ENCODE results near the gene XPNPEP3. TPM values are rescaled to one million over a fixed set of nuclear protein-coding genes. Genes with fewer than 3 reads are reported as not detected.
"Not testable (repeated sequence)": the region's sequence is repeated elsewhere in the genome, so short reads cannot be mapped to it uniquely, and the experiment has no call there.

Gene XPNPEP3
- total and polyA plus RNA-seq, 8 donors: 4.0 to 13.6 (median 9.1) TPM

DNA sequence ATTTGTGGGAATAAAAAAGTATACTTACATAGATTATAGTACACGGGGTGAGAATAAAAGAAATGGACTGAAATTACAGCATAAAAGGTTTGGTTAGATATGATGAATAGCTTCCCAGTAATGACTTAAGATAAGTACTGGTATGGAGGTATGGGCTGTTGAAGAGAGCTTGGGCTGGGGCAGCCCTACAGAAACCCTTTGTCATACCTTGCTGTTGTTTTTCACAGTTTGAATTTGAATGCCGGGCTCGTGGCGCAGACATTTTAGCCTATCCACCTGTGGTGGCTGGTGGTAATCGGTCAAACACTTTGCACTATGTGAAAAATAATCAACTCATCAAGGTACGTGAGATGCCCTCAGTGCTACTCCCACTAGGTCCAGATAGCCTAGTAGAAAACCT lies 51.9 kb downstream of the XPNPEP3 start:
- no peak for ATAC-seq
- Histone ChIP-seq H3K4me3 (no peak overlapping the region), H3K27ac (no peak overlapping the region), H3K36me3 (peaks cover 0 to 19% (median 15%) of the 10 kb centered on the region in 3 donors), H3K27me3 (no peaks in the 10 kb centered on the region), H3K4me1 (no peaks in the 10 kb centered on the region), H3K9me3 (no peaks in the 10 kb centered on the region)
- TF ChIP-seq, protein P1, sequence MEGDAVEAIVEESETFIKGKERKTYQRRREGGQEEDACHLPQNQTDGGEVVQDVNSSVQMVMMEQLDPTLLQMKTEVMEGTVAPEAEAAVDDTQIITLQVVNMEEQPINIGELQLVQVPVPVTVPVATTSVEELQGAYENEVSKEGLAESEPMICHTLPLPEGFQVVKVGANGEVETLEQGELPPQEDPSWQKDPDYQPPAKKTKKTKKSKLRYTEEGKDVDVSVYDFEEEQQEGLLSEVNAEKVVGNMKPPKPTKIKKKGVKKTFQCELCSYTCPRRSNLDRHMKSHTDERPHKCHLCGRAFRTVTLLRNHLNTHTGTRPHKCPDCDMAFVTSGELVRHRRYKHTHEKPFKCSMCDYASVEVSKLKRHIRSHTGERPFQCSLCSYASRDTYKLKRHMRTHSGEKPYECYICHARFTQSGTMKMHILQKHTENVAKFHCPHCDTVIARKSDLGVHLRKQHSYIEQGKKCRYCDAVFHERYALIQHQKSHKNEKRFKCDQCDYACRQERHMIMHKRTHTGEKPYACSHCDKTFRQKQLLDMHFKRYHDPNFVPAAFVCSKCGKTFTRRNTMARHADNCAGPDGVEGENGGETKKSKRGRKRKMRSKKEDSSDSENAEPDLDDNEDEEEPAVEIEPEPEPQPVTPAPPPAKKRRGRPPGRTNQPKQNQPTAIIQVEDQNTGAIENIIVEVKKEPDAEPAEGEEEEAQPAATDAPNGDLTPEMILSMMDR (IDR thresholded peaks at IDR 0.05): no peak
- DNase-seq: no peak
- FAIRE-seq: no peak
- 94 to 95% methylated on average over 6 of the region's 6 CpGs for WGBS, 2 donors
- intact Hi-C loops (cut with DNase I): no loop called here

DNA sequence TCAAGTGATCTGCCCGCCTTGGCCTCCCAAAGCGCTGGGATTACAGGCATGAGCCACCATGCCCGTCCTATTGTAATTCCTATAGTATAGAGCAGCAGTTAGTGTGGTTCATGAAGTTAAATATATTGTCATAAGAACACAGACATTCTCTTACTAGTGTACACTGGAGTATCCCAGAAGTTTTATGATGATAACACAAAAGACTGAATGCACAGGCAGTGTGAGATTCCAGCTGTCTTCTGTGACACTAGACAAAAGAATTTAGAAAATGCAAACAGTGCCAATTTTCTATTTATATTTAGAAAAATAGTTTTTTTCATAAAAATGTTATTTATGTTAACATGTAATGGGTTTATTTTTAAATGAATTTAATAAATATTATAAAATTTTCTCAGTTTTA lies 54.8 kb downstream of the XPNPEP3 start:
- Histone ChIP-seq H3K27ac (no peak overlapping the region), H3K4me3 (no peak overlapping the region), H3K4me1 (no peaks in the 10 kb centered on the region), H3K36me3 (peaks cover 0 to 22% (median 15%) of the 10 kb centered on the region in 3 donors), H3K27me3 (no peaks in the 10 kb centered on the region), H3K9me3 (no peaks in the 10 kb centered on the region)
- ATAC-seq: no peak
- intact Hi-C loops (cut with DNase I): no loop called here
- TF ChIP-seq, protein P1 (IDR thresholded peaks at IDR 0.05): no peak
- no peak for FAIRE-seq
- no peak for DNase-seq
- WGBS, 2 donors: 91 to 93% methylated on average over 3 of the region's 3 CpGs

DNA sequence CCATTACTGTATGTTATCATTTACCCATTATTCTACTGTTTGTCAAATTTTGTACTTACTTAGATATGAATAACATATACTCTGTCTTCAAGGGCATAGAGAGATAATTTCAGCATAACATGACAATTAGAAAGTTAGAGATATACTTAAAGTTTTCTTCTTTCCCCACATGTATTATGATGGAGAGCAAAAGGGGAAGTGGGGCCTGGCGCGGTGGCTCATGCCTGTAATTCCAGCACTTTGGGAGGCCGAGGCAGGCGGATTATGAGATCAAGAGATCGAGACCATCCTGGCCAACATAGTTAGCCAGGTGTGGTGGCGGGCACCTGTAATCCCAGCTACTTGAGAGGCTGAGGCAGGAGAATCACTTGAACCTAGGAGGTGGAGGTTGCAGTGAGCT lies 56.0 kb downstream of the XPNPEP3 start:
- H3K4me3 ChIP-seq; H3K4me1 ChIP-seq; intact Hi-C loops (cut with DNase I); H3K27me3 ChIP-seq; ATAC-seq; DNase-seq; H3K9me3 ChIP-seq; H3K27ac ChIP-seq; FAIRE-seq: not testable (repeated sequence)
- H3K36me3 ChIP-seq: peaks cover 0 to 34% (median 15%) of the 10 kb centered on the region in 3 donors
- 96 to 98% methylated on average over 6 of the region's 6 CpGs for WGBS, 2 donors

DNA sequence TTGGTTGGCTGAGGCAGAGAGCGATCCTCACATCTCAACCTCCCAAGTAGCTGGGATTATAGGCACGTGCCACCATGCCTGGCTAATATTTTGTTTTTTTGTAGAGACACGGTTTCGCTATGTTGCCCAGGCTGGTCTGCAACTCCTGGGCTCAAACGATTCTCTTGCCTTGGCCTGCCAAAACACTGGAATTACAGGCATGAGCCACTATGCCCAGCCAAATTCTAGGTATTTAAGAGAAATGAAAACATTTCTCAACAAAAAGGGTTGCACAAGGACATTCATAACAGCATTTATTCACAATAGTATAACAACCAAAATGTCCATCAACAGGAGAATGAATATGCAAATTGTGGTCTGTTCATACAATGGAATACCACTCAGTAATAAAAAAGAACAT lies 62.5 kb downstream of the XPNPEP3 start:
- 84 to 91% methylated on average over 5 of the region's 5 CpGs for WGBS, 2 donors
- intact Hi-C loops (cut with DNase I): no loop called here

DNA sequence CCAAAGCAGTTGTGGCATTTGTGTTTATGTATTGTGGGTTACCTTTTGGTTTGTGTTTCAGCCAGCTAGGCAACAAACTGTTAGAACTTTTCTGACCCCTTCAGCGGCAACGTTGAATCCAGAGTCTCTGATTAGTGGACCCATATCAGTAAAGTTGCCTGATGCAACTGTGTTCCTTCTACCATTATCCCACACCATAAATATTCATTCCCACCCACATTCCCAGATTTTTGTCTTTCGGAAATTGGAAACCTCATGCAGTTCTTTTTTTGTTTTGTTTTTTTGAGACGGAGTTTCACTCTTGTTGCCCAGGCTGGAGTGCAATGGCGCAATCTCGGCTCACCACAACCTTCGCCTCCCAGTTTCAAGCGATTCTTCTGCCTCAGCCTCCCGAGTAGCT lies 63.6 kb downstream of the XPNPEP3 start:
- FAIRE-seq (no peak), ATAC-seq (no peak), DNase-seq (no peak)
- H3K4me1 ChIP-seq: peaks cover 0 to 4% (median 3%) of the 10 kb centered on the region in 3 donors
- no peaks in the 10 kb centered on the region for H3K27me3 ChIP-seq
- no peak overlapping the region for H3K4me3 ChIP-seq
- no peaks in the 10 kb centered on the region for H3K9me3 ChIP-seq
- intact Hi-C loops (cut with DNase I): loop anchor here in 2 of 3 donors (10.0 kb wide), 1 partner anchor 314 kb away; no protein-coding TSS in a partner anchor
- 84% methylated on average over 9 of the region's 9 CpGs for WGBS, 2 donors
- peaks cover 0 to 43% (median 7%) of the 10 kb centered on the region in 3 donors for H3K36me3 ChIP-seq
- no peak overlapping the region for H3K27ac ChIP-seq
- TF ChIP-seq, protein P1 (IDR thresholded peaks at IDR 0.05): no peak

More for the DNA sequence above, 62.5 kb downstream of the XPNPEP3 start:
- TF ChIP-seq, protein P1 (IDR thresholded peaks at IDR 0.05): no peak
- DNase-seq (no peak), ATAC-seq (no peak), FAIRE-seq (no peak)
- Histone ChIP-seq H3K27ac (no peak overlapping the region), H3K4me3 (no peak overlapping the region), H3K36me3 (peaks cover 0 to 33% (median 0%) of the 10 kb centered on the region in 3 donors), H3K9me3 (no peaks in the 10 kb centered on the region), H3K27me3 (no peaks in the 10 kb centered on the region), H3K4me1 (peaks cover 0 to 4% (median 3%) of the 10 kb centered on the region in 3 donors)

Data from pancreas (tissue), 10 donors.